K562 (cell line): ENCODE results near the gene SNAPC5. TPM values are rescaled to one million over a fixed set of nuclear protein-coding genes. Genes with fewer than 3 reads are reported as not detected.

ENCODE experiments used
- ADNP ChIP-seq: fragments of 200-800 bp; sonication (Bioruptor generic); IDR thresholded peaks from 2 replicates; pipeline ENCODE4 v1.6.1; 2016; ENCODE audit warnings: missing genetic modification characterization, missing compliant biosample characterization
- BRF2 ChIP-seq: IDR thresholded peaks from 3 replicates; pipeline ENCODE4 v1.6.1; 2011; ENCODE audit warnings: borderline replicate concordance, mild to moderate bottlenecking; ENCODE audit not compliant: insufficient read length, insufficient read depth
- CEBPZ ChIP-seq: fragments of 150-350 bp; IDR thresholded peaks from 2 replicates; pipeline ENCODE4 v1.6.1; 2014; ENCODE audit warnings: low read depth, mild to moderate bottlenecking, low read length, borderline replicate concordance
- KLF6 ChIP-seq: fragments of 250-450 bp; sonication (Bioruptor Pico); IDR thresholded peaks from 2 replicates; pipeline ENCODE4 v1.4.0; 2020; ENCODE audit warnings: mild to moderate bottlenecking, moderate library complexity, borderline replicate concordance
- MTA3 ChIP-seq: fragments of 450-650 bp; formaldehyde crosslinking; IDR thresholded peaks from 2 replicates; pipeline ENCODE4 v1.6.1; 2017; ENCODE audit warnings: mild to moderate bottlenecking, borderline replicate concordance
- NFIC ChIP-seq: fragments of 450-650 bp; IDR thresholded peaks from 2 replicates; pipeline ENCODE4 v1.6.1; 2017; ENCODE audit warnings: mild to moderate bottlenecking, inconsistent platforms
- RAD51 ChIP-seq: fragments of 450-650 bp; IDR thresholded peaks from 2 replicates; pipeline ENCODE4 v1.7.1; 2016; ENCODE audit warnings: low read depth, mild to moderate bottlenecking, borderline replicate concordance
- RBM17 ChIP-seq: fragments of 200-400 bp; formaldehyde crosslinking; IDR thresholded peaks from 2 replicates; pipeline ENCODE4 v1.6.1; 2017; ENCODE audit warnings: low read depth, mild to moderate bottlenecking, low read length, borderline replicate concordance
- SMAD4 ChIP-seq: fragments of 250-450 bp; sonication (Bioruptor Pico); conservative IDR thresholded peaks from 2 replicates; pipeline ENCODE4 v1.8.0; 2021; ENCODE audit warnings: inconsistent platforms, mild to moderate bottlenecking, moderate library complexity
- SMARCC2 ChIP-seq: fragments of 450-650 bp; IDR thresholded peaks from 2 replicates; pipeline ENCODE4 v1.6.1; 2017; ENCODE audit warnings: antibody characterized with exemption, moderate library complexity, mild to moderate bottlenecking, low read depth
- SPI1 ChIP-seq: IDR thresholded peaks from 2 replicates; pipeline ENCODE4 v1.6.1; 2011; ENCODE audit warnings: low read depth, low read length, control low read depth, borderline replicate concordance
- STAG1 ChIP-seq: sonication (generic); formaldehyde crosslinking; IDR thresholded peaks from 2 replicates; pipeline ENCODE4 v1.5.0; 2020; ENCODE audit warnings: missing genetic modification reagents, borderline replicate concordance
- TEAD2 ChIP-seq: fragments of 450-650 bp; IDR thresholded peaks from 2 replicates; pipeline ENCODE4 v1.6.1; 2016; ENCODE audit warnings: missing genetic modification characterization, control low read depth, missing compliant biosample characterization
- TRIM25 ChIP-seq: fragments of 450-650 bp; IDR thresholded peaks from 2 replicates; pipeline ENCODE4 v1.7.0; 2016; ENCODE audit warnings: borderline replicate concordance
- ZFPM2 ChIP-seq: fragments of 250-450 bp; sonication (Bioruptor Pico); IDR thresholded peaks from 2 replicates; pipeline ENCODE4 v1.5.1; 2022; ENCODE audit warnings: mild to moderate bottlenecking
- ZNF384 ChIP-seq: IDR thresholded peaks from 2 replicates; pipeline ENCODE4 v1.6.1; 2012; ENCODE audit warnings: low read depth, low read length, improper control_type of control experiment
- ZNF696 ChIP-seq: fragments of 250-450 bp; sonication (Bioruptor Pico); conservative IDR thresholded peaks from 2 replicates; pipeline ENCODE4 v1.4.0; 2020; ENCODE audit warnings: mild to moderate bottlenecking, moderate library complexity
- polyA plus RNA-seq, 8 experiments: library from polyadenylated mRNA; depleted of rRNA in 4 of 8; stranded (reverse) in 5 of 8; unstranded in 3 of 8; fragments of >200 nt; fragmentation: Nextera tagmentation in 2 of 8; fragmentation: Illumina TruSeq in 1 of 8; extraction: Ambion mirVana in 2 of 8; extraction: Trizol in 1 of 8; gene quantifications; 2 replicates each; pipeline versions ENCODE4 v1.2.1 to v1.2.3, GENCODE V29; 2011 to 2014; ENCODE audit warnings: inconsistent platforms in 1 of 8, missing spikeins in 1 of 8
- total RNA-seq, 7 experiments: library from RNA; depleted of rRNA in 6 of 7; stranded (reverse); fragments of >200 nt in 6 of 7; fragmentation: Illumina TruSeq in 2 of 7; extraction: Trizol in 2 of 7; gene quantifications; 2 replicates each; pipeline versions ENCODE4 v1.2.1 to v1.2.3, GENCODE V29; 2011 to 2021; ENCODE audit warnings: low replicate concordance in 1 of 7
- TF ChIP-seq, protein P1 (sequence below): fragments of 250-450 bp; sonication (Bioruptor Pico); IDR thresholded peaks from 2 replicates; pipeline ENCODE4 v1.8.0; 2021; ENCODE audit warnings: borderline replicate concordance, mild to moderate bottlenecking, moderate library complexity; ENCODE audit not compliant: poor library complexity, severe bottlenecking
- TF ChIP-seq, protein P2 (sequence below): sonication (generic); IDR thresholded peaks from 2 replicates; pipeline ENCODE4 v1.6.1; 2016

The SNAPC5 gene
- total and polyA plus RNA-seq, 9 of the 15 experiments (the other 6 are each of a cell fraction or from before 2014, with no cell fraction given), result 52.8 to 155 (median 96.5) TPM

DNA sequence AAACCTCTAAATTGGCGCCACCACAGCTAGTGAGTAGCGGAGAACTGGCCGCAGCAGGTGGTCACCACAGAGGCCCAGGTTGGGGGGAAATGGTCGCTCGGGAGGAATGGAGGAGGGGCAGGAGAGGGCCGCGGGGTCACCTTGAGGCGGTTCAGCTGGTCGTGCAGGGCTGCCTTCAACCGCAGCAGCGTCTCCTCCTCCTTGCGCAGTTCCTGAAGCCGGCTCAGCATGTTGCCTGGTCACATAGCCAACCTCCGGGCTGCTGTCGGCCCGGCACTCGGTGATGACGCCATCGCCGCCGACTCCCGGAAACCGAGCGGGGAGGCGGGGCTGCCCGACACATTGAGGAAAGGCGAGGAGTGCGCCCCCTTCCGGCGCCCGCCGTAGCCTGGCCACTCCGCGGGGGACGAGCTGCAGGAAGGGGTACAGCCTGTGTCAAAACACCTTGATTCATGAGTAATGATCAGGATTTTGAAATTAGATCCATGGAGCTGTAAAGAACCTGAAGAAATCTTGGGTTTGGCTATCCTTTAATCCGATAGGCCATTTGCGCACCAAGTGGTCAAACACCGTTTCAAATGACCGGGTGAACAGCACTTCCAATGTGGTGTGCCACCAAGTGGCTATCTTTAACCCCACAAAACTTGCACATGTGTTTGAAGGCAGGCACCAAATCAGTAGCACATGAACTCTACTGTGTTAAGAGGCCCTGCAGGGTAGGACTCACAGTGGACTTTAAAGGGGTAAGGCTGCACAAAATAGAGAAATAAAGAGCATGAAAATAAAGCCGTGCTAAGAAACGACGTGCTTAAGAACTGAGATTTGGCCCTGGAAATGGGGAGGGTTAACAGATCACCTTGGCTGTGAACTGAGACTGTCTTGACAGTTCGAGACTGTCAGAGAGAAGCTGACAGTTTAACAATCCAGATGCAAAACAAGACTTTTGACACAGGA, at the start of gene SNAPC5 (continued):
- TF ChIP-seq CEBPZ (no peak), ZNF696 (no peak), ZFPM2 (CRISPR knock-in tag) (peak; percentile 78), ADNP (tag) (no peak), KLF6 (CRISPR knock-in tag) (no peak), SPI1 (no peak), BRF2 (no peak), ZNF384 (no peak), MTA3 (peak; percentile 88), RBM17 (no peak), RAD51 (0 out of 2 replicates have a peak, but pooled peaks have one; percentile 18), SMARCC2 (no peak; the same call in 1 of the 2 replicates), NFIC (no peak; the same call in 1 of the 2 replicates), SMAD4 (CRISPR knock-in tag) (peak; percentile 75; the same call in 1 of the 2 replicates), STAG1 (no peak), TEAD2 (tag) (no peak), TRIM25 (no peak; the same call in 1 of the 2 replicates)
- TF ChIP-seq, protein P1, sequence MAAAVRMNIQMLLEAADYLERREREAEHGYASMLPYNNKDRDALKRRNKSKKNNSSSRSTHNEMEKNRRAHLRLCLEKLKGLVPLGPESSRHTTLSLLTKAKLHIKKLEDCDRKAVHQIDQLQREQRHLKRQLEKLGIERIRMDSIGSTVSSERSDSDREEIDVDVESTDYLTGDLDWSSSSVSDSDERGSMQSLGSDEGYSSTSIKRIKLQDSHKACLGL (CRISPR knock-in tag), result peak; percentile 57
- TF ChIP-seq, protein P2, sequence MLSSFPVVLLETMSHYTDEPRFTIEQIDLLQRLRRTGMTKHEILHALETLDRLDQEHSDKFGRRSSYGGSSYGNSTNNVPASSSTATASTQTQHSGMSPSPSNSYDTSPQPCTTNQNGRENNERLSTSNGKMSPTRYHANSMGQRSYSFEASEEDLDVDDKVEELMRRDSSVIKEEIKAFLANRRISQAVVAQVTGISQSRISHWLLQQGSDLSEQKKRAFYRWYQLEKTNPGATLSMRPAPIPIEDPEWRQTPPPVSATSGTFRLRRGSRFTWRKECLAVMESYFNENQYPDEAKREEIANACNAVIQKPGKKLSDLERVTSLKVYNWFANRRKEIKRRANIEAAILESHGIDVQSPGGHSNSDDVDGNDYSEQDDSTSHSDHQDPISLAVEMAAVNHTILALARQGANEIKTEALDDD, result no peak
